Stimulated activated CD4-positive, alpha-beta T cell treated with anti-CD3 and anti-CD28 coated beads, Interleukin-2, amount 100 ng/mL, for 24 hours (primary cell): ENCODE data around the gene SERPINE1.

Experiments used
- DNase-seq, 2 donors: peaks; one replicate each; pipeline ENCODE4 v3.0.0-alpha.2; 2020

SERPINE1 gene

DNA sequence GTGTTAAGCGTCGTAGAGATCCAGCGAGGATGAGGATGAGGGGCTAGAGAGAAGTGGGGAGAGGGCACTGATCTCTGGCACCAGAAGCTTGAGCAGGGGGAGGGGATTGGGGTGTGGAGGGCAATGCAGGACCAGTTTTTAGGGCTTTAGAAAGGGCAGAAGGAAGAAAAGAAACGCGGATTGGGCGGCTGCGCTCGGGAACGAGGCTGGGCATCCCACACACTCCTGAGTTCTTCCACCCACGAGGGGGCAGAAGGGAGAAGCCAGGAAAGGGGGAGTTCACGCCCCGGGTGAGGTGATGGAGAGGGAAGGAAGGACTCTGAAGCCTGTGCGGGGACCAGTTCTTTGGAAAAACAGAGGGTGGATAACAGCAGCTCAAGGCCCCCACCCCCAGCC lies 44.5 kb downstream of the SERPINE1 start:
- DNase-seq = no peak

DNA sequence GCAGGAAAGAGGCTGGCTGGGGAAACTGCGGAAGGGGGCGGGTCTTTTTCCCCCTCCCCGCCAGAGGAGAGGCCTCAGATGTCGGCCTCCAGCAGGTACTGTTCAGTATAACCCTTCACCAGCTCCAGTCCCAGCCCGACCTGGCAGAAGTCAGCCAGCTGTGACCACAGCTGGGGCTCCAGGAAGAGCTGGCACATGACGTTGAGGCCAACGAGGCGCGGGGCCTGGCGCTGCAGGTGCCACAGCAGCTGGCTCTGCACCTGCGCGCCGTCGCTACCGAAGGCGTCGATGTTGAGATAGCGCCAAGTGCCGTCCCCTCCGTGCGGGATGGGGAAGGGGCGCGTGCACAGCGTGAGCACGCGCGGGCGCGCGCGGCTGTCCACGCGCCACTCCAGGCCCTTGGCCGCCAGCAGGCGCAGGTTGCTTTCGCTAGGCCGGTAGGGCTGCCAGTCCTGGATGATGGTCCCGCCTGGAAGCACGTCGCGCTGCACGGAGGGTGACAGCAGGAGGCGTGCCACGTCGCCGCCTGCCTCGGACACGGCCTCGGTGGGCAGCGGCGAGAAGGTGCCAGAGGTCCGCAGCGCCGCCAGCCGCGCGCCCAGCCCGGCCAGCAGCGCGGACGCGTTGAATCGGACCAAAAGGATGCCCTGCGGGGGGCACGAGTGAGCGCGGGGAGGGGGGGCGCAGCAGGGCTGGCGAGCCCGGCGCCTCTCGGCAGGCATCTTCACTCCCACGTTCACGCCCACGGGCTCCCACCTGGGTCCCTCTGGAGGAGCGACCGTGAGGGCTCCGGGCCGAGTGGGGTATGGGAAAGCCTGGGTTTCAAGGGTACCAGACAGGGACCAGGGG lies 45.3 kb downstream of the SERPINE1 start:
- DNase-seq = no peak

DNA sequence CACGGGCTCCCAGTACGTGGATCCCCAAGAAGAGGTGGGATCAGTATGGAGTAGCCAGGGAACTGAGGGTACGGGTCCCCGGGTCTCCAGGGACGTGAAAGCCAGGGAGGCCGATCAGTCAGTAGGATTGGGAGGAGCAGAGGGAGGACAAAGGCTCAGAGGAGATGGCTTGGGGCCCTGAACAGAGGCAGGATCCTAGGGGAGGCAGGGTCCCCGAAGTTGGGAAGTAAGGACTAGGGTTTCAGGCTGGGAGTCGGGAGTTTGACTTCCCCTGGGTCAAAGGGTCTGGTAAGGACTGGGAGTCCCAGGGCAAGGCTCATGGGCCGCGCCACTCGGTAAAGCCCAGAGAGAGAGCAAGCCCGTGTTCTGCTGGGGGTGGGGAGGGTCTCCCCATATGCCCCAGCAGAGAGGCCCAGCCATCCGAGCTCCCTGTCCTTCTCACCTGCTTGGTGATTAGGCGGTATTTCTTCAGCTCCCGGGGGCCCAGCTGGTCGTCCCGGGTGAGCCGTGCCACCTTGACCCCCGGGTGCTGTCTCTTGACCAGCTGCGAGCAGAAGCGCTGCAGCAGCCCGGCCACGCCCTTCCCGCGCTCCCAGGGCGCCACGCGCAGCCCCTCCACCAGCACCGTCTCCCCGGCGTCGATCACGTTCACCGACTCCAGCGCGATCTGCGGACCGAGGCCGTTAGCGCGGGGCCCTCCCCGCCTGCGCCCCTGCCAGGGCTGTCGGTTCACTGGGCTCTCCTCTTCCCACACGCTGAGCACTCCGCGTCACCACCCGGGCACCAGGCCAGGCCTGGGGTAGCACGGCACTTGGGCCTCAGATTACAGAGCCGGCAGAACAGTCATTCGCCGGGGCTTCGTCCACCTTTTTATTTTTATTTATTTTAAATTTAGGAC lies 46.2 kb downstream of the SERPINE1 start:
- peak in 1 of 2 donors; percentile 41 for DNase-seq

DNA sequence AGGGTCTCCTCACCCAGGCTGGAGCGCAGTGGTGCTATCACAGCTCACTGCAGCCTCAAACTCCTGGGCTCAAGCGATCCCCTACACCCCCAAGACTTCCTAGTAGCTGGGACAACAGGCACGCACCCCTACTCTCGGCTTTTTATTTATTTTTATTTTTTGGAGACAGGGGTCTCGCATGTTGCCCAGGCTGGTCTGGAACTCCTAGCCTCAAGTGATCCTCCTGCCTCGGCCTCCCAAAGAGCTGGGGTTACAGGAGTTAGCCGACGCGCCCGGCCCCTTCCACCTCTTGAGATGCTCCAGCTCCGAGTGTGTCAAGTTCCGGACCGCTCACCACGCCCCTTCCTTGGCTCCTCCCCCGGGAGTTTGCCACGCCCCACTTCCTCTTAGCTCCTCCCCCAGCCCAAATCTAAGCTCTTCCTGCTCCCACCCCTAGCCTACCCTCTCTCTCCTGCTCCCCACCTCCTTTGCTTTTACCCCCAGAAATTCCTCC lies 46.9 kb downstream of the SERPINE1 start:
- DNase-seq = peak; percentile 69 to 76

DNA sequence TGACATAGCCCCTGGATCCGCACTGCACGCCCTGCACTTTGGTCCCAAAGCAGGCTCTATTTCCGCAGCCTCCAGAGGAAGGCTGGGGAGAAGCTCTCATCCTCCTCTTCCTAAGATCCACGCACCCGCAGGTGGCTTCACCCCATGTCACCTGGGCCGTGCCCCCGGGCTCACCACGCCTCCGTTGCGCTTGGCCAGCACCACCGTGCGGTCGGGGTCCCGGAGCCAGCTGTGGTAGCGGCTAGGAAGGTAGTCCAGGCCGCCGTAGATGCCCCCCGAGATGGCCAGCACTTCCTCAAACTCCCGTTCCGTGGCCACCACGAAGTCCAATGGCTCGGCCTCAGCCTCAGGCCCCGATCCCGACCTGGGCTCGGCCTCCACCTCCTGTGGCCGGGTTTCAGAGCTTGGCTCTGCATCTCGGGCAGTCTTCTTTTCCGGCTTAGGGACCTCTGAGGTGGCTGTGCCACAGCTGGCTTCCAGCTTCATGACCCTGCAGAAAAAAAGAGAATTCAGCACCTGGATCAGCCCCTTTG lies 47.5 kb downstream of the SERPINE1 start:
- no peak for DNase-seq

DNA sequence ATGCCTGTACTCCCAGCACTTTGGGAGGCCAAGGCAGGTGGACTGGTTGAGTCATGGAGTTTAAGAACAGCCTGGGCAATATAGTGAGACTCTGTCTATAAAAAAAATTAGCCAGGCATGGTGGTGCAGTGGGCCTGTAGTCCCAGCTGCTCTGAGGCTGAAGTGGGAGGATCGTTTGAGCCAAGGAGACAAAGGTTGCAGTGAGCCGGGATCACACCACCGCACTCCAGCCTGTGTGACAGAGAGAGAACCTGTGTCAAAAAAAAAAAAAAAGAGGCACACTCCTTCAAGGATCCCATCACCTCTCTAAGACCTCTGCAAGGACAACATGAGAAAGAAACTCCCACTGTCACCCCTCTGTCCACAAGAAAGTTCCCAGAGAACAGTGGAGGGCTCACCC lies 48.8 kb downstream of the SERPINE1 start:
- DNase-seq = no peak

DNA sequence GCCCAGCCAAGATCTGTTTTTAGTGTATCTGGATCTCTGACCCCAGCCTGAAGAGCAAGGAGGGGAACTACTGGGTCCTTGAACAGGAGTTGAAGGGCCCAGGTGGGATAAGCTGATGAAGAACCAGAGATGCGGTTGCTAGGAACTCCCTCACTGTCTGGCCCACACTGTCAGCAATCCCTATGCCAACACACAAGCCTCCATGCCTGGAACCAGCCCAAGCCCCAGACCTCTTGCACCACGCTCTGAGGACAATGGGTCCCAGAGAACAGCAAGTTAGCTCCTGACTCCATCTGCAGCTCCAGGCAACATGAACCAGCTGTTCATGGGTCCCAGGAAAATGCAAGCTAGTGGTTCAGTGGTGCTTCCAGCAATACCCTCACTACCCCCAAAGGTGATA lies 50.7 kb downstream of the SERPINE1 start:
- no peak for DNase-seq

DNA sequence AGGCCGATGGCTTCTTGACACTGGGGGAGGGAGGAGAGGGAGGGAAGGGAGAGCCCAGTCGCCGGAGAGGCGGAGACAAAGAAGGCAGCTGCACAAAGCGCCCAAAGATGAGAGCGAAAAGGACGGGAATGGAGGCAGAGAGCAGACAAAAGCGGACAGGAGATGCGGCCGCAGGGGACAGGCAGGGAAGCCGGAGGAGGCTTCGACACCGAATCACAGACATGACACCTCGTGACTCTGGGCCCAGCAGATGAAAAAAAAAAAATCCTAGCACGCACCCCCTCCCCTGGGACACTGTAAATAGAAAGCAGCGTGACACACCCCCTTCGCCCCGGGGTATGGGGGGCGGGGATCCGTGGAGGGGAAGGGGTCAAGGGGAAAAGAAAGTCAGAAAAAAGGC lies 52.2 kb downstream of the SERPINE1 start:
- DNase-seq = no peak

DNA sequence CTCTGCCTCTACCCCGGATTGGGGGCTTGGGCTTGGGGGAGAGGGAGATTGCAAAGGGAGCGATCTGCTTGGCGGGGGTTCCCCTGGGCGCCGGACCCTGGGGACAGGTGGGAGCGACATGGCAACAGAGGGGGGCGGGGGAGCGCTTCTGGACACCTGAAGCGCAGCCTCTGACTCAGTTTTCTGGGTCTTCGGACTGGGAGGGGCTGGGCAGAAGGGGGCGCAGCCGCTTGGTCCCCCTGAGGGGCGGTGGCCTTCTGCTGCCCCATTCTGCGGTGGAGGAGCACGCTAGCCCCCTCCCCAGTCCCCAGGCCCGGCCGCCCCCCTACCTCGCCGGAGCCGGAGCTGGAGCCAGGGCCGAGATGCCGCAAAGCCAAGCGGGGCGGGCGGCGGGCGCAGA lies 52.8 kb downstream of the SERPINE1 start:
- no peak for DNase-seq

DNA sequence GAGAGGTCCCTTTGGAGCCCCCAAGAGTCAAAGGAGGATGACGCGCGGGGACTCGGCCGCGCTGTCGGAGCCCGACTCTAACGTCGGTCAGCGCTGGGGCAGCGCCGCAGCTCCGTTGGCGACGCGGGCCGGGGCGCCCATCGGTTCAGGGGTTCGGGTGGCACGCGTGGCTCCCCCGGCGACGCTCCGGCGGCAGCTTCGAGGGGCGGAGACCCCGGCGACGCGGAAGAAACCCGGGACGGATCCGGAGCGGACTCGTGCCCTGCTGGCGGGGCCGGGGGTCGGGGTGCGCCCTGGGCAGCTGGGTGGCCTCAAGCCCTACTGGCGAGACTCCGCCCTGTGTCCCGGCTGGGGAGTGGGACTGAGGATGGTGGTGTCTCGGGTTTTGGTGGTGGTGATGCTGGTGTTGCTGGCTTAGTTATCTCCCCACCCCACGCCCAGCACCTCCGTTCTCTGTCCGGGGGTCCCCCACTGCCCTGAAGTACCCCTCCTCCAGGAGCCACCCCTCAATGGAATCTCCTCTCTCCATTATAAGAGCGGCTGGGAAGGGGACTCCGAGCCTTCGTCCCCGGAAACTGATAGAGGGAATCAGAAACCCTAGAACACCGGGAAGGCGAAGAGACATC lies 53.3 kb downstream of the SERPINE1 start, which contains the start of gene NAT16:
Gene NAT16 (minus strand): TSS at position 164 of the 626 bp plus-strand sequence. CDS start 5,486 bp downstream, outside the sequence.
- DNase-seq = no peak

DNA sequence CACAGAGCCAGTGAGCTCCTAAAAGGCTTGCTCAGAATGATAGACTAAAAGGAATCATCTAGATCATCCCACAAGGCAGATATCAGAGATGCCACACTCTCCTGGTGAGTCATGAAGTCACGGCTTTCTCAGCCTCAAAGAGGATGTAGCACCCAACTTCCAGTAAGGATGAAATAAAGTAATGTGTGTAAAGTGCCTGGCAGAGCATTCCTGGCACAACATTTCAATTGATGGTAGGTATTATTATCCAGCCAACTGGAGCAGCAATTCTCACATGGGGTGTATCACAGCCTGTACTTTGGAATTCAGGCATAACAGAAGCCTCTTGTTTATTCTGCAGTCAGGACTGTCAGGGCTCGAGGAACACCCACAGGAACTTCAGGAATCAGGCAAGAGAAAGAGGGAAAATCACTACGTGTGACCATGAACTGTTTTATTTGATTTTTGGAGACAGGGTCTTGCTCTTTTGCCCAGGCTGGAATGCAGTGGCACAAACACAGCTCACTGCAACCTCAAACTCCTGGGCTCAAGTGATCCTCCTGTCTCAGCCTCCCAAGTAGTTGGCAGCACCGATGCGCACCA lies 58.4 kb downstream of the SERPINE1 start:
- DNase-seq = no peak

DNA sequence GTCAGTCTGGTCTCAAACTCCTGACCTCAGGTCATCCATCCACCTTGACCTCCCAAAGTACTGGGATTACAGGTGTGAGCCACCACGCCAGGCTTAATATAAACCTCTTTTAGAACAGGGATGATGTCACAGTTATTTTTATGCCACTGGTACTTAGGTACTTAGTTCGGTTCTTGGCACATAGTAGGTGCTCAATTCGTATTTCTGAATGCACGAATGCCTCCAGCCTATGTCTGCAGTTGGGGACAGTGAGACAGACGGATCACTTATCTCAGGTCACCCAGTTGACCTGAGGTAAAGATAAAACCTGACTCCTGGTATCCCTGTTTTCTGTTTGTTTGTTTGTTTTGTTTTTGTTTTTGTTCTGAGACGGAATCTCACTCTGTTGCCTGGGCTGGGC lies 59.3 kb downstream of the SERPINE1 start:
- no peak for DNase-seq

DNA sequence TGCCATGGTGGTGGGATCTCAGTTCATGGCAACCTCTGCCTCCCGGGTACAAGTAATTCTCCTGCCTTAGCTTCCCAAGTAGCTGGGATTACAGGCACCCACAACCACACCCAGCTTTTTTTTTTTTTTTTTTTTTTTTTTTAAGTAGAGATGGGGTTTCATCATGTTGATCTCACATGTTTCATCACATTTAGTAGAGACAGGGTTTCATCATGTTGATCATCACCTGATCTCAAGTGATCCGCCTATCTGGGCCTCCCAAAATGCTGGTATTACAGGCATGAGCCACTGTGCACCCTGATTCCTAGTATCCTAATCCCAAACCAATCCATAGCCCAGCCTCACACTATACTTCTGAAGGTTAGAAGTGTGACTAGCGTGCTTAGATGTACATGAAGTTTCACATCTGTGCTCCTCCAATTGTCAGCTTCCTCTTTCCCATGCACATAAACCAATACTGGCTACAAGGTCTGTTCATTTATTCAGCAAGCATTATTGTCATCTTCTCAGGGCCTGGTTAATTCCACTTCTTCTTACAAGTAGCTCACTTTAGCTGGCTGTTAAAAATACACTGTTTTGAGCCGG lies 60.0 kb downstream of the SERPINE1 start:
- DNase-seq = no peak
